Activated naive CD4-positive, alpha-beta T cell (primary cell): ENCODE measurements around the gene MSANTD7.
"Not testable (repeated sequence)": the region's sequence is repeated elsewhere in the genome, so short reads cannot be mapped to it uniquely, and the experiment has no call there.

Source experiments
- DNase-seq, 4 experiments: peaks; one replicate each; lab custom pipeline; 2025; lab: John Stamatoyannopoulos, UW

MSANTD7 gene

DNA sequence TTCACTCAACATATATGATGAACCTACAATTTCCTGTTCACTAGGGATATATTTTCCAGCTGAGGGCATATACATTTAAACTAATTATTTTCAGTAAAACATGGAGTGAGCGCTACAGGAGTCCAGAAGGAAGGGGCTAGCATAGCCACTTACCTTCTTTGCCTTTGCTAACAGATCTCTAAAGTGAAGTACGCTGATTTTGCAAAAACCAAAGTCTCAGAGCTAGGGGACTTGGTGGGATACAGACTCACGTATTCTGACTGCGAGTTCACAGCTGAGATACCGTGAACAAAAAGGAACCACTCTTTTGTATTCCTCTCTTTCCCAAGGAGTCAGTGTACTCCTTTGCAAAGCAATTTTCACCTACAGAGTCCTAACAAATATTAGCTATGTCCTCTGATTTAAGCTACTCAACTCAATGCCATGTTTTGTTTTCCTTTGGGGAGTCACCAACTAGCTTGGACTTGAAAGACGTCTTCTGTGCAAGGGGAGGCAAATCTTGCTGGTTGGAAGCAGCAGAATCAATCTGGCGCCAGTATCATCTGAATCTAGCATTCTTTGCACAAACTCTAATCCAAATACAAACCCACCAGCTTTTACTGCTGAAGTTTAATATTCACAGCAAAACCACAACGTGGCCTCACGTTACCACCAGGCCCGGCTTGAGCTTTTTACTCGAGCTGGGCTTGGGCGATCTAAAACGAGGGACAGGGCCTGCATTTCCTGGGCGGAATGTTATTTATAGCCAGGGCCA is 926 bp upstream of the MSANTD7 start:
- DNase-seq: no peak

DNA sequence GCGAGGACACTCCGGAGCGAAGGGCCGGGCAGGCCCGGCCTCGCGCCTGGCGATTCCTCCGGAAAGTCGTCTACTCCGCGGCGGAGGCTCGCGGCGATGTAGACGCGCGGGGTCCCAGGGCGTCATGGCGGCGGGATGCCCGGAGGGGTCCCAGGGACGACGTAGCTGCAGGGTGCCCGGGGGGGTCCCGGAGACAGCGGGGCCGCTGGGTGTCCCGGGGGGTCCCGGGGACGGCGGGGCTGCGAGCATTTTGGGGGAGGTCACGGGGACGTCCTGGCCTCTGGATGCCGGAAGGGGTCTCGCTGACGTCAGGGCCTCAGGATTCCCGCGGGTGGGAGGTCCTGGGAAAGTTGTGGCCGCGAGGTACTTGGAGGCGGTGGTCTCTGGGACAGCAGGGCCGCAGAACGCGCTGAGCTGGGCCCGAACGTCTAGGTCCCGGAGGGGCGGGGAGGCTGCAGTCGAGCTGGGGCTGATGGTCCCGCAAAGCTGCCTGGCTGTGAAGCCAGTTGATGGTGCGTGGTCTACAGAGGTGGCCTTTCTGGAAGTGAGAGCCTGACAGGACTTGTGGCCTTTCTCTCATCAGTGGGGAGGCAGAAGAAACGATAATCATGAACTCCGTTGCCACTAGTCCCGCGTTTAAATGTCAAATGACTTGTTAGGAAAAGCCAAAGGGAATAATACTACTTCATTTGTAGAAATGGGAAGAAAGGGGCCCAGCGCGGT is 637 bp downstream of the MSANTD7 start:
- peak in 2 of 4 experiments; percentile 16 to 28 for DNase-seq

- no peak for DNase-seq
These were observed 1.2 kb downstream of the MSANTD7 start for GRCh38 chr10:14839305-14839695.

DNA sequence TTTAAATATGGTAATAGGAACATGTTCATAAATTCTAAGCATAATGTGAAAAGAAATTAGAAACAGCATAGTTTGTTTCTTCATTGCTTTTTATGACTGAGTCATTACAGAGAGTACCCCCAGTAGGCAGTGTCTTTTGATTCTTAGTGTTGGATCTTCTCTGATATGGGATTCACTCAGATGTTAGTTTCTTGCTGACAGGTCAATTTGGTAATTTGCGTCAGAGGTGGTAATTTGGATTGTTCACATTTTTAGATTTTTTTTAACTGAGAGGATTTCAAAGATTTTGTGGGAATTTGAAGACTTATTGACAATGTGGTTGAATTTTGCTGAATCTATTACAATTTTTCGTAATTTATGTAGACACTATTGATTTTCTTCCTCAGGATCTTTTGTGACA is 2.1 kb downstream of the MSANTD7 start:
- no peak for DNase-seq

DNA sequence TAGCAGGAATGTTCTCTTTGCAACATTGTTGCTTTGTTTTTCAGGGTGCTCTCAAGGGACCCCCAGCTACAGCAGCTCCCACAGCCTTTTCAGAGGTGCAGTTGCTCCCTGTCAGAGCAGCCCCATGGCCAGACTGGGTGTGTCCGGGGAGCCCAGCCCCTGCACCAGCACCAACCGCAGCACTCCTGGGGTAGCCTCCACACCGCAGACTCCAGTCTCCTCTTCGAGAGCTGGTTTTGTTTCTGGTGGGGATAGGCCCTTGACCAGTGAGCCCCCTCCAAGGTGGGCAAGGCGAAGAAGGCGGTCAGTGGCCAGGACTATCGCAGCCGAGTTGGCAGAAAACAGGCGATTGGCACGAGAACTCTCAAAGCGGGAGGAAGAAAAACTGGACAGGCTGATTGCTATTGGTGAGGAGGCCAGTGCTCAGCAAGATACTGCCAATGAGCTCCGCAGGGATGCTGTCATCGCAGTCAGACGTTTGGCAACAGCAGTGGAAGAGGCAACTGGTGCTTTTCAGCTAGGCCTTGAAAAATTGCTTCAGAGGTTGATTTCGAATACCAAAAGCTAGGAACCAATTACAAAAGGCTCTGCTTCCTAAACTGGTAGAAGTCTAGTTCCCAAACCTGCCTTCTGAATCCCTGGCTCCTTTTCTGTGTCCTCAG is 5.4 kb downstream of the MSANTD7 start:
- DNase-seq: no peak

DNA sequence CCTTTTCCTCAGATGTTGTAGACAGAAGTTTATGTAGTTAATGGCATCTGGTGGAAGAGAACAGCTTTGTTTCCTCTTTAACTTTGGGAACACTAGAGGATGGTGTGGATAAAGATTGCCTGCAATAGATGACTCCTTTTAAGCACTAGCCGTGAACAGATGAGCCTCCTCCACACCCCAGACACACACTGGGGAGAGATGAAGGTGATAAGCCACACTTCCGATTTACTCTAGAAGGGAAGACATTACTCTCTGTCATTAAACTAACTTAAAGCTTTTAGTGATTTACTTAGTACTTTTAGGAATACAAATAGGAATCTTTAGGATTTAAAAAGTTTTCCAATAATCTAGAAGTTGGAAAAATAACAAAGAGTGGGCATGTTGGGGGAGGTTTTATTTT is 6.8 kb downstream of the MSANTD7 start:
- DNase-seq: no peak

GRCh38 chr10:14852236-14852635 is 14.1 kb downstream of the MSANTD7 start:
- DNase-seq: no peak

GRCh38 chr10:14855453-14855852 is 17.3 kb downstream of the MSANTD7 start:
- DNase-seq: no peak

DNA sequence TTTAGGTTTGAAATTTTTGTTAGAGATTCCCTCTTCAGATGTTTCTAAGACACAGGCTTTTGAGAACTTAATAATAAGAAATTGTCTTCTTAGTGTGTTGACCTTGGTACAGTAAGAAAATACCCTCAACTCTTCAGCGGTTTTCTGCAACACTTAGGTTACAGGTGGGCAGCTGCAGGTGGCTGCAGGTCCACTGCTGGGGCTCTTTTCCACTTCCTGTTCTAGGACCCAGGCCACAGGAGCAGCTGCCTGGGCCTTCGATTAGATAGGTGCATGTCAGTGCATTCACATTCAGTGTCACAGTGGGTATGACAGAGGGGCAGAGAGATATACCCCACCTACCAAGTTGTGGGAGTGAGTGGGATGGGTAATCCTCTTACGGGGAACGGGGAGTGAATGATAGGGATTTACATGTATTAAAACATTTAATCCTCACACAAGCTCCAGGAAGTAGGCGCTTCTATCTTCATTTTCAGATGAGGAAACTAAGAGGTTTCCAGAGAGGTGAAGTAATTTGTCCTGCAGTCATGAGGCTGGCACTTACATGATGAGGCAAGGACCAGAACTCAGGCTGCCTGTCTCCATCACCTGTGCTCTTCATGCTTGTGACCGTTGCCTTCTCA is 20.3 kb downstream of the MSANTD7 start:
- no peak for DNase-seq

- no peak for DNase-seq
These were observed 20.9 kb downstream of the MSANTD7 start for GRCh38 chr10:14859043-14859442.

DNA sequence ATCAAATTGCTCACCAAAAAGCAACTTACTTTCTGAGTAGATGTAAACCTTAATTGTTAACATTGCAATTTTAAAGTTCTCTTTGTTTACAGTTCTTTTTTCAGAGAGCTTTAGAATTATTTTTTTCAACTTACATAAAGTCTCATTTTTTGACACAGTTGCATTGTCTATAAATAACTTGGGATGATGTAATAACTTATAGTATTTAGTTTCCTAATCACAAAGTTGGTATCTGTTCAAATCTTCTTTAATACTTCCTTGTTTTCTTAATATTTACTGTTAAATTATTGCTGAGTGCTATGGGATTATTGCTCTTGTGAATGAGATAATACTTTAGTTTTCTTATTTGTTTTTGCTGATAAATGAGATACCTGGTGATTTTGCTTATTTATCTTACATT is 21.7 kb downstream of the MSANTD7 start:
- DNase-seq: no peak

GRCh38 chr10:14860791-14861190 is 22.7 kb downstream of the MSANTD7 start:
- no peak for DNase-seq

GRCh38 chr10:14864466-14864865 is 26.4 kb downstream of the MSANTD7 start:
- not testable (repeated sequence) for DNase-seq

- DNase-seq: not testable (repeated sequence)
These were observed 26.8 kb downstream of the MSANTD7 start for GRCh38 chr10:14864871-14865270.

- no peak for DNase-seq
These were observed 35.1 kb downstream of the MSANTD7 start for GRCh38 chr10:14873090-14873760.

DNA sequence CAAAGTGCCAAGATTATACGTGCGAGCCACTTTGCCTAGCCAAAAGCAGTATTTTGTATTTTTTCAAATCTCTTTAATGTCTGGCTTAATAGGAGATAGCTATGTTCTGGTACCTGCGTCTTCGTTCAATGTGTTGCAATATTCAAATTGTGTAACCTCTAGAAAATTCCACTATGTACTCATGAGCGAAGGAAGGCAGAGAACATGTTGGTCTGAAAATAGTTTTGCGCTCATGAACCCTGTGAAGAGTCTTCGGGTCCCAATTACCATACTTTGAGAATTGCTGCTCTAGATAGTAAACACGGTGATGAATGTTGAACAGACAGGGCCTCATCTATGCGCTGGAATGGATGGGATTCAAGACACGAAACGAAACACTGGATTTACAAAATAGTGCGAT is 37.8 kb downstream of the MSANTD7 start:
- DNase-seq: no peak

GRCh38 chr10:14876764-14877163 is 38.7 kb downstream of the MSANTD7 start:
- DNase-seq: no peak

DNA sequence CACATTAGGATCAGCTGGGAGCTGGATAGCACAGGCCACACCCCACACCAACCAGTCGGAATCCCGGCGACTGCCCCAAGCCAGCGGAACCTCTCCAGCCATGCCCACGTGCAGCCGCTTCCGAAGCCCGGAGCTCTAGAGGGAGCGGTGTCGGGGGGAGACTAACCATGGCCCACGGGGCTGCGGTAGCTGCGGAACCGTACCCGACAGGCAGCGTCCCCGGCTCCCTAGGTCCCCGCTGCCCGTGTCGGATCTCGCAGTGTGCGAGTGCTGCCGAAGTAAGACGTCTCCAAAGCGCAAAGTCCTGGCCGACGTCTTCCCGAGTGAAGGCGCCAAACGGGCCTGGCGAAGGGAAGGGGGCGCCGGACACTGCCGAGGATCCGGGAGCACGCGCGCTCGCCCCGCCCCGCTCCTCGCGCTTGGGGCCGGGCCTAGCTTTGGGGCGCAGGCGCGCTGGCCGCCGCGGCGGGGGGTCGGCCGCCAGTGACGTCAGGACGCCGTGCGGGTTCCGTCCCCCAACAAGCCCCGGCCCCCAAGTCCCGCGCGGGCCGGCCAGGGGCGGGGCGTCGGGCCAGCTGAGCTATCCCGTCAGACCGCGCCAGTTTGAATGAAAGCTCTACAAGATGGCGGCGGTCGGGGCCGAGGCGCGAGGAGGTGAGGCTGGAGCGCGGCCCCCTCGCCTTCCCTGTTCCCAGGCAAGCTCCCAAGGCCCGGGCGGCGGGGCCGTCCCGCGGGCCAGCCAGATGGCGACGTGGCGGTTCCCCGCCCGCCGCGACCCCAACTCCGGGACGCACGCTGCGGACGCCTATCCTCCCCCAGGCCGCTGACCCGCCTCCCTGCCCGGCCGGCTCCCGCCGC is 40.4 kb downstream of the MSANTD7 start, which contains the start of gene SUV39H2:
Gene SUV39H2 (plus strand): TSS at position 601 of the 858 bp plus-strand sequence. CDS start 23 bp downstream, at position 624.
- peak; percentile 79 to 88 (median 79) for DNase-seq

DNA sequence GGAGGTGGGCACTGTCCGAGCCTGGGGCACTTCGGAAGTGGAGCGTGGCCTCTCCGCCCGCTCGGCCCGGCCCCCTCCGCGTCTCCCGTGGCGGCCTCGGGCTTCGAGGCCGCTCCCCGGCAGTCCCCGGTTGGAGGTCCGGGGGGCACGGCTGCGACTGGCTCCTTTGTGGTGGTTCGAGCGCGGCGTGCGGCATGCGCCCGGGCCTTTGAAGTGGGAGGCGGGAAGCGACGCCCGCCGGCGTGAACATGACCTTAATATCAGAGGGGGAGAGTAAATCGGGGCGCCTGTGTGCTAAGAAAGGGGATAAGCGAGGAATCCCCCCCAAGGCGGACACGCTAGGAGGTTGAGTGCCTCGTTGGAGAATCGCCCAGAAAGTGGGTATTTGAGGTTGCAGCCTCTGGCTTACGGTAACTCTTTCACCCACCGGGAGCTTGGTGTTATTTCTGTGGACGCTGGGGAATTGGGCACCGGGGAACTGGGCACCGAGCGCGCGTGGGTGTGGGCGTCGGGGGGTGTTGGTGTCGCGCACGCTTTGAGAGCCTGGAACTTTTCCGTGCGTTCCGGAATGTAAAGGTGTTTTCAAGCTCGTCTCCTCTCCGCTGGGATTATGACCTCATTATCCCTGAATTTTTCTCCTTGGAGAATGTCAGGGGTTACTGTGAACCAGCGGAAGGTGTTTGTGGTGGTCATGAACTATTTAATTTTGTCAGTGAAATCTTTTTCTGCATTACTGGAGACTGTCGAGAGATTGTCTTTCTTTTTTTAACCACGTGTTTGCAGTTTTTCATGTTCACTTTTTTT is 41.2 kb downstream of the MSANTD7 start:
- peak in 2 of 4 experiments; percentile 13 to 14 for DNase-seq

GRCh38 chr10:14879928-14880193 is 41.8 kb downstream of the MSANTD7 start:
- no peak for DNase-seq
